GM18505 (cell line): ENCODE measurements around the gene NAGS.
"Not testable (repeated sequence)": the region's sequence is repeated elsewhere in the genome, so short reads cannot be mapped to it uniquely, and the experiment has no call there.

Source experiments
- ATAC-seq: cut with Tn5 transposase; IDR thresholded peaks from one replicate; pipeline ENCODE4 v1.9.1; 2021; ENCODE audit not compliant: unreplicated experiment
- POLR2A ChIP-seq: IDR thresholded peaks from 4 replicates; pipeline ENCODE4 v1.6.1; 2011; ENCODE audit warnings: borderline replicate concordance; ENCODE audit not compliant: insufficient read depth, insufficient read length; ENCODE audit errors: extremely low read depth

The NAGS gene

DNA sequence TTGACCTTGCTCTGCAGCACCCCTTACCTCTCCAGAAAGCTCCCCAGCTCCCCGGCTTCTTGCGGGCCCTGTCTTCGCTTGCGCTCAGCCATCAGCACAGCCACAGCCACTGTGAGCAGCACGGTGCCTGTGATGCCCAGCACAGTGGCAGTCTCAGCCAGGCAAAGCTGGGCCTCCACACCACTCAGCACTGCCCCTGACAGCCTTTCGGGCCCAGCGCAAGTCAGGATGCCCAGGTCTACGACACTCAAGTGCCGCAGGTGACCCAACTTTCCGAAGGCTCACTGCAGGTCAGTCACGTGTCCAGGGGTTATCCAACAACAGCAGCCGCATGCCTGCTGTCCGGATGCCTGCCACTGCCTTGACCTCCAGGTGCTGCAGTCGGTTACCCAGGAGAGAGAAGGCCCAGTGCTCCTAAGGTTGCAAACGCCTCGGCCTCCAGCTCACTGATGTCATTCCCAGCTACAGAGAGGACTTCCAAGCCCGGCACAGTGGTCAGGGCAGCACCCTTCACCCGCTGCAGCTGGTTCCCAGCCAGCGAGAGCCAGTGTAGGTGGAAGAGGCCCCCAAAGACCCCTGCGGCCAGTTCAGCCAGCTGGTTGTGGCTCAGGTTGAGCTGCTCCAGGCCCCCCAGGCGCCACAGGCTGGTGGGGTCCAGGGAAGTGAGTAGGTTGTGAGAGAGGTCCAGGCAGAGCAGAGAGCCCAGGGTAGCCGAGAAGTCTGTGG, 19.3 kb downstream of the NAGS start:
- ATAC-seq: no peak
- no peak for TF ChIP-seq POLR2A

GRCh38 chr17:44024271-44024663, 19.8 kb downstream of the NAGS start:
- ATAC-seq: no peak
- TF ChIP-seq POLR2A: no peak

DNA sequence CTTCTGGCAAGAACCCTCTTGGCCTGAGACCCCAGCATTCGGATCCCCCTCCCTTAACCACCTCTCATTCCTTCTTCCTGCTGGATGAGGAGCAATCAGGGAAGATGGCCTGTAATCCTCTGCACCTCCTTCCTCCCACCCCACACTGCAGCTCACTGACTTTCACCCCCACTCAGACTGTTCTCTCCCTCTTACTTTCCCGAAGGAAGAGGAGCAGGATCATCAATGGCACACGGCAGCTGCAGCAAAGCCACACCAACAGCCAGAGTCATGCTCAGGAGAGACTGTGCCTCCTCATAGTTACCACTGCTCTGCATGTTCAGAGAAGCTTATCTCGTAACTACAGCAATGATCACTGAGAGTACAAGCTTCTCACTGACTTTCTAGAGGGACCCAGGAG, 20.4 kb downstream of the NAGS start:
- TF ChIP-seq POLR2A: no peak
- no peak for ATAC-seq

- ATAC-seq: no peak
- no peak for TF ChIP-seq POLR2A
Measured at GRCh38 chr17:44029736-44030135, 25.3 kb downstream of the NAGS start.

- ATAC-seq: no peak
- no peak for TF ChIP-seq POLR2A
Measured at GRCh38 chr17:44030482-44030881, 26.1 kb downstream of the NAGS start.

GRCh38 chr17:44033861-44034408, 29.5 kb downstream of the NAGS start:
- ATAC-seq: no peak
- TF ChIP-seq POLR2A: no peak

- not testable (repeated sequence) for ATAC-seq
Measured at GRCh38 chr17:44034688-44035087, 30.3 kb downstream of the NAGS start.

DNA sequence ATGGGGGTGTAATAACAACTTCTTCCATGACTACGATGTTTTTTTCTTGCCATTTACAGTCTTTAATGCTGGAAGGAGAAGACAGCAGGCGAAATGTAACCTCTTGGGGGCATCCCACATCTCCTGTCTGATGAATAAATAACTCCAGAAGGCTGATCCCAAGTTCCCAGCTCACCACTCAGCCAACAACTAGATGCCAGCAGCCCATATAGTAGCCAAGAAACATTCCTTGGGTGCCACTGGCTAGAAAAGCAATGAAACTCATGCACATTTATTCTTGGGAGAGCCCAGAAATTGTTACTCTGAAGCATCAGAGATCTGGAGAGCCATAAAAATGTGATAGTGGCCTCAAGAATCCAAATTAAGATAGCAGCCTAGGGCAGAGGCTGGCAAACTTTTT, 33.0 kb downstream of the NAGS start:
- ATAC-seq: no peak
- no peak for TF ChIP-seq POLR2A

DNA sequence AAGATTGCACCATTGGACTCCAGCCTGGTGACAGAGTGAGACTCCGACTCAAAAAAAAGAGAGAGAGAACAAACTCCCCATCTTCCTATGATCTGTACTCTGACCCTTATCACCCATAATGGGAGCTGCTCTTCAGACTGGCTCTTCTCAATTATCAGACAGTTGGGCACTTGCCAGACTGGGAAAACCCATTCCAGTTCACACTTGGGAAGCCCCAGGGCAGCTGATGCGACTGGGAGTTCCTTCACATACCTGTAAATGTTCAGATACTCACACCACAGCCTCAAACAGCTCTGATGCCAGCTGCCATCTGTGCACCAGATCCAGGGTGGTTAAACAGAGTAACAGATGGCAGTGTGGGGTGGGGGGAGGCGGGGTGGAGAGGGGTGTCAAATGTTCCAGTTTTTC, 34.2 kb downstream of the NAGS start:
- no peak for ATAC-seq
- TF ChIP-seq POLR2A: no peak

- TF ChIP-seq POLR2A: no peak
- no peak for ATAC-seq
Measured at GRCh38 chr17:44039829-44040635, 35.6 kb downstream of the NAGS start.

DNA sequence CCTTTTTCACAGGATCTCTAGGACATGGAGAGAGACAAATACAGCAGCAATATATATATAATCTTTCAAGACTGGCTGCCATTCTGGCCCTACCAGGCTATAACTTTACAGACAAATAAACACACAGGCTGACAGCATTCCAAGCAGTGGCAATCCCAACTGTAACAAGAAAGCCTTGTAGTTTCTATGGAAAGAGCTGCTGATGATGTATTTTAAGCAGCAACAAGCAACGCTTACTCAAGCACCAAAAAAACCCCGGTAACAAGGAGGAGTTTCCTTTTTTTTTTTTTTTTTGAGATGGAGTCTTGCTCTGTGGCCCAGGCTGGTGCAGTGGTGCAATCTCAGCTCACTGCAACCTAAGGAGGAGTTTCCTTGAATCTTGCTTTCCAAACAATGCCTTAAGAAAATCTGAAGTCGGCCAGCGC, 38.9 kb downstream of the NAGS start:
- no peak for ATAC-seq
- TF ChIP-seq POLR2A: no peak

- no peak for TF ChIP-seq POLR2A
- ATAC-seq: no peak
Measured at GRCh38 chr17:44044071-44044470, 39.6 kb downstream of the NAGS start.

DNA sequence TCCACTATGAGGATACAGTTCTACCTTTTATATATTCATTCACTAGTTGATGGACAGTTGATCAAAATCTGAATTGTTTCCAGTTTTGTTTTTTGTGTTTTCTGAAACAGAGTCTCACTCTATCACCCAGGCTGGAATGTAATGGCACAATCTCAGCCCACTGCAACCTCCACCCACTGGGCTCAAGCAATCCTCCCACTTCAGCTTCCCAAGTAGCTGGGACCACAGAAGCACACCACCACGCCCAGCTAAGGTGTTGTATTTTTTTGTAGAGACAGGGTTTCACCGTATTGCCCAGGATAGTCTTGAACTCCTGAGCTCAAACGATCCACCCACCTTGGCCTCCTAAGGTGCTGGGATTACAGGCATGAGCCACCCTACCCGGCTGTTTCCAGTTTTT, 41.1 kb downstream of the NAGS start:
- no peak for TF ChIP-seq POLR2A
- no peak for ATAC-seq

DNA sequence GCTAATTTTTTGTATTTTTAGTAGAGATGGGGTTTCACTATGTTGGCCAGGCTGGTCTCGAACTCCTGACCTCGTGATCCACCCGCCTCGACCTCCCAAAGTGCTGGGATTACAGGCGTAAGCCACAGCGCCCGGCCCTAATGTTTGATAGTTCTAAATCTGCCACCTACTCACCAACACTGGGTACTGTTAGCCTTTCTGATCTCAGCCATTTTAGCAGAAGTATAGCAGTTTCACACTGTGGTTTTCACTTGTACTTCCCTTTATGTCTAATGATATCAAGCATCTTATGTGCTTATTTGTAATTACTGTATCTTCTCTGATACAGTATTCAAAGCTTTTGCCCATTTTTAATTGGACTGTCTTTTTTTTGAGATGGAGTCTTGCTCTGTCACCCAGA, 42.5 kb downstream of the NAGS start:
- ATAC-seq: not testable (repeated sequence)
